GM19452 (cell line): ENCODE data around the gene GAL3ST2.
"Not testable (repeated sequence)": the region's sequence is repeated elsewhere in the genome, so short reads cannot be mapped to it uniquely, and the experiment has no call there.

Experiments
- ATAC-seq: cut with Tn5 transposase; IDR thresholded peaks from one replicate; pipeline ENCODE4 v1.9.1; 2021; ENCODE audit not compliant: unreplicated experiment

GAL3ST2 gene

DNA sequence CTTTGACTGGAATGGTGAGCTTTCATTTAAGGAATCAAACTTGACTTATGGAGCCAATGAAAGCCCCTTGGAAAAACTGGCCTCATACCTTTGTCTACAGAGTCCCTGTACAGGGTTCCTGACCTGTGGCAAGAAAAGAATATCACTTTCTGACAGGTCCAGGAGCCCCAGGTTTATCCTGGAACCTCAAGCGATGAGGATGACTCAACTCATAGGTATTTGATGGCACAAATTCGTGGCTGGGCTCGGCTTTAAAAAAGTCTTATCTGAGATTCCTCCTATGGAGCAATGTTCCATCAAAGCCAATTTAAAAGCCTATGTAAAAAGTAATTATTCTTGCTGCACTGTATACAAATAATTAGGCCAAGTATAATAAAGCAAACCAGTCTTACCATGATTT lies 14.8 kb downstream of the GAL3ST2 start:
- not testable (repeated sequence) for ATAC-seq

DNA sequence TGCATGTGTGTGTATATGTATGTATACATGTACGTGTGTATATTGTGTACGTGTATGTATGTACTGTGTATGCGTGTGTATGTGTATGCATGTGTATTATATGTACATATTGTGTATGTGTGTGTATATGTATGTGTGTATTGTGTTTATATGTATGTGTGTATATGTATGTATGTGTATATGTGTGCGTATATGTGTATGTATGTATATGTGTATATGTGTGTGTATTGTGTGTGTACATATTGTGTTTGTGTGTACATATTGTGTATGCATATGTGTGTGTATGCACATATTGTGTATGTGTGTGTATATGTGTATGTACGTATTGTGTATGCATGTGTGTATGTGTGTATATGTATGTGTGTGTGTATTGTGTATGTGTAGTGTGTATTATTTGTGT lies 16.8 kb downstream of the GAL3ST2 start:
- no peak for ATAC-seq

- ATAC-seq = no peak
Observed at GRCh38 chr2:241794250-241794823, 17.7 kb downstream of the GAL3ST2 start.

GRCh38 chr2:241795021-241795999 lies 18.7 kb downstream of the GAL3ST2 start:
- no peak for ATAC-seq

- ATAC-seq = no peak
Observed at GRCh38 chr2:241796209-241796608, 19.6 kb downstream of the GAL3ST2 start.

DNA sequence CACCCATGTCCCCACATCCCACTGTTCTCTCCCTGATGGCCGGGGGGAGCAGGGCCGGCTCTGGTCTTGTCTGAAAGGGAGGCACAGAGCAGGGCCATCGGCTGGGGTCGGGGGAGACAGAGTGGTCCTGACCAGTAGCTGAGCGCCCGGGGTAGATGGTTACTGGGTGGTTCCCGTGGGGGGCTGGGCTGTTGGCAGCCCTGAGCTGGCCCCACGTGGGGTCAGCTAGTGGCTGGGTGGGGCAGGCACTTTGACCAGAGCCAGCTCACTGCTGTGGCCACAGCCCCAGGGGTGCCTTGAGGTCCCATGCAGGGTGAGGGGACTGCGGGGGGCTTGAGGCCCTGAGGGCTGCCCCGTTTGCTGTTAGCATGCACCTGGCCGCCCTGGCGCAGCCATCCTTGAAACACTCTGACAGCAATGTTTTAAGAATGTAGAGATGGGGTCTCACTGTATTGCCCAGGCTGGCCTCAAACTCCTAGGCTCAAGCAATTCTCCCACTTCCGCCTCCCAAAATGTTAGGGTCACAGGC lies 20.1 kb downstream of the GAL3ST2 start:
- ATAC-seq = no peak

DNA sequence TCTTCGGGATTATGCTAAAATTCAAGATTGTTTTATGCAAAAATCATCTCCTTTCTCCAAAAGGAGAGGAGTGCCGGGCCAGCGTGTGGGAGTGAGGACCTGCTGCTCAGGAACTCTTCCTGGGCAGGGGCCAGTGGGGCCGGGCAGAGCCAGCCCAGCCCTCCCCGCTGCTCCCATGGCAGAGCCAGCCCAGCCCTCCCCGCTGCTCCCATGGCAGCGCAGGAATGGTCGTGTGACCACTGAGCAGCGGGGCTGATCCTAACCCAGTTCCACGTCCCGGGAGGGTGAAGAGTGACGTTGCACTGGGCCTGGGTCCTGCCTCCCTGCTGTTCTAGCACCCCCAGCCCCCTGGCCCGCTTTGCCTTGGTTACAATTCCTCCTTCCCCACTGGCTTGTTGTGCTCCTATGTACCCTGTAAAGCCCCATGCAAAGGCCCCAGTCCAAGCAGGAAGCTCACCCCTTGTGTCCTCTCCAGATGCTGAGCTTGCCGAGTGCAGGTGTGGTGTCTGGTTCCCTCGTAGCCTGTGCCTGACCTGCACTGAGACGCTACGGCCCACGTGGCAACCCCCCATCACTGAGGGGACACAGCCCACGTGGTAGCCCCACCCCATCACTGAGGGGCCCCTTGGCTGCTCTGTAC lies 20.9 kb downstream of the GAL3ST2 start:
- no peak for ATAC-seq

GRCh38 chr2:241798081-241798630 lies 21.5 kb downstream of the GAL3ST2 start:
- no peak for ATAC-seq

DNA sequence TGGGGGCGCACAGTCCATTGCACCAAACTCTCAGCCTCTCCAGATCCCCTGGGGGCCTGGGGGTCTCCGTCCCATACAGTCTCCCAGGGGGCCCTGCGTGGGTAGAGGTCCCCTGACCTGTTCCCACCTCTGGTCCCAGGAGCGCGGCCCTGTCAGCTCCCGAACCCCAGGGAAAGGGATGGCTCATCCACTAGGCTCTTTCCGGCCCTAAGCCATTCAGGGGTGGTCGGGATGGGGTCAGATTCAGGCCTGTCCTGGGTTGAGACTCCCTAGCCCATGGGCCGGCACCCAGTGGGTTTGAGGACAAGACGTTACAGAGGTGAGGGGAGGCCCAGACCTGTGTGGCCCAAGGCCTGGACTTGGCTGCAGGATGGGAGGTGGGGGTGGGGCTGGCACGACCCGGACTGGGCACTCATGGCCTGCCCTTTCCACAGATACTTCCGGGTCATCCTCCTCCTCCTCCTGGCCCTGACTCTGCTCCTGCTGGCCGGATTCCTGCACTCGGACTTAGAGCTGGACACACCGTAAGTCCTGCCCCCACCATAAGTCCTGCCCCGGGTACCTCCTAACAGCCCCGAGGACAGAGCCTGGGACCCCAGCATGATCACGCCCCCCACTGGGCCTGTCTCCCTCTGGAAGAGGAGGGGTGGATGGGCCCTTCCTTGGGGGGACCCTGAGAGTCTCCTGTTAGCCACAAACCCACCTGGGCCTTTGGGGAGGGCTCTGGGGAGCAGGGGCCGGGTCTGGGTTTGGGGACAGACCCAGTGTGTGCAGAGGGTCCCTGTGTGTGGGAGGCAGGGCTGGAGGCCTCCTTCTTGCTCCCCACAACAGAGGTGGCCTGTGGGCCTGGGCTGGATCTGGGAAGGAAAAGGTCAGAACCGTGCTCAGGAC lies 22.3 kb downstream of the GAL3ST2 start:
- ATAC-seq = no peak

DNA sequence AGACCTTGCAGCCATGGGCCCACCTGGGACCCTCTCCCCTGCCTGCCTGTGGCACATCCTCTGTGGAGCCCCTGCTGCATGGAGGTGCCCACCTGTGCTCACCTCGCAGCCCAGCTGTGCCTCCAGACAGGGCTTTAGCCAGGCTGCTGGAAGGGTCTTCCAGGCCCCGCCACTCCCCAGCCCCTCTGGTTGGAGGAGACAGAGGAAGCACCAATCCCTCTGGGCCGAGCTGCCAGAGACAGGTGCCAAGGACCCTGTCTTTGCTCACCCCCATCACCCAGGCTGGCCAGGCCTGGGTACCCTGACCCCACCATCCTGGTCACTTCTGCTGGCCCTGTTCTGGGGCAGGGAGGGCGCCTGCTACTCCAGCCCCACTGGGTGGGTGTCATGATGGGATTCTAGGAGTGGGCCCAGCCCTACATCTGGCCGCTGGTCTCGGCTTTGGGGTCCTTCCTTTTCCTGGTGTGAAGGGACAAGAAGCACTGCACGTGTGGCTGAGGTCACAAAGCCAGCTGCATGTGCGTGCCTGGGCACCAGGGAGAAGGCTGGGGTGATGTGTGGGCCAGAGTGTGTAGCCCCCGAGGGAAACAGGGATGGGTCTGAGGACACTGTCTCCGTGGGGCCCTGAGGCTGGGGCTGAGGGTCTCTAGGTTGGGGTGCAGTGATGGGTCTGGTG lies 23.0 kb downstream of the GAL3ST2 start:
- ATAC-seq = no peak

- not testable (repeated sequence) for ATAC-seq
Observed at GRCh38 chr2:241800198-241800903, 23.7 kb downstream of the GAL3ST2 start.

- no peak for ATAC-seq
Observed at GRCh38 chr2:241801611-241802420, 25.2 kb downstream of the GAL3ST2 start.

- no peak for ATAC-seq
Observed at GRCh38 chr2:241802421-241803318, 26.0 kb downstream of the GAL3ST2 start.

DNA sequence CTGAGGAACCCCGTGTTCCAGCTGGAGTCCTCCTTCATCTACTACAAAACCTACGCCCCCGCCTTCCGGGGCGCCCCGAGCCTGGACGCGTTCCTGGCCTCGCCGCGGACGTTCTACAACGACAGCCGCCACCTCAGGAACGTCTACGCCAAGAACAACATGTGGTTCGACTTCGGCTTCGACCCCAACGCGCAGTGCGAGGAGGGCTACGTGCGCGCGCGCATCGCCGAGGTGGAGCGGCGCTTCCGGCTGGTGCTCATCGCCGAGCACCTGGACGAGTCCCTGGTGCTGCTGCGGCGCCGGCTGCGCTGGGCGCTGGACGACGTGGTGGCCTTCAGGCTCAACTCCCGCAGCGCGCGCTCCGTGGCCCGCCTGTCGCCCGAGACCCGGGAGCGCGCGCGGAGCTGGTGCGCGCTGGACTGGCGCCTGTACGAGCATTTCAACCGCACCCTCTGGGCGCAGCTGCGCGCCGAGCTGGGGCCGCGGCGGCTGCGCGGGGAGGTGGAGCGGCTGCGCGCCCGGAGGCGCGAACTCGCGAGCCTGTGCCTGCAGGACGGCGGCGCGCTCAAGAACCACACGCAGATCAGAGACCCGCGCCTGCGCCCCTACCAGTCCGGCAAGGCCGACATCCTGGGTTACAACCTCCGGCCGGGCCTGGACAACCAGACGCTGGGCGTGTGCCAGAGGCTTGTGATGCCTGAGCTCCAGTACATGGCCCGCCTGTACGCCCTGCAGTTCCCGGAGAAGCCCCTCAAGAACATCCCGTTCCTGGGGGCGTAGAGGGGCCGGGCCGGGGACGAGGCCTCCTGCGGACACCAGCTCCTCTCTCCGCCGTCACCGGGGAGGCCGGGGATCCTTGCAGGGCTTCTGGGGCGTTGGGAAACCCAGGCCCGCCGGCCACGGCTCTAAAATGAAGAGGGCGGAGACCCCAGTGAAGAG lies 27.0 kb downstream of the GAL3ST2 start:
- ATAC-seq = no peak

GRCh38 chr2:241804326-241805229 lies 28.0 kb downstream of the GAL3ST2 start:
- no peak for ATAC-seq
